Measurements from ENCODE around the gene FAM163B.

FAM163B gene

GRCh38 chr9:133597316-133597957 lies 11.8 kb downstream of the FAM163B start:
- peak; percentile 5 for DNase-seq

GRCh38 chr9:133595910-133596309 lies 13.3 kb downstream of the FAM163B start:
- DNase-seq: no peak

GRCh38 chr9:133594310-133594709 lies 14.9 kb downstream of the FAM163B start:
- DNase-seq: no peak

GRCh38 chr9:133593587-133594253 lies 15.5 kb downstream of the FAM163B start:
- DNase-seq: no peak

- no peak for DNase-seq
These were observed 16.3 kb downstream of the FAM163B start for GRCh38 chr9:133592731-133593409.

GRCh38 chr9:133591985-133592384 lies 17.2 kb downstream of the FAM163B start:
- DNase-seq: no peak

- DNase-seq: no peak
These were observed 17.9 kb downstream of the FAM163B start for GRCh38 chr9:133591116-133591910.

- DNase-seq: no peak
These were observed 18.8 kb downstream of the FAM163B start for GRCh38 chr9:133590231-133590855.

GRCh38 chr9:133589454-133590227 lies 19.5 kb downstream of the FAM163B start:
- no peak for DNase-seq

GRCh38 chr9:133587466-133587865 lies 21.7 kb downstream of the FAM163B start:
- DNase-seq: no peak

GRCh38 chr9:133587051-133587450 lies 22.1 kb downstream of the FAM163B start:
- DNase-seq: no peak

GRCh38 chr9:133585481-133586351 lies 23.5 kb downstream of the FAM163B start:
- no peak for DNase-seq

GRCh38 chr9:133584559-133585476 lies 24.4 kb downstream of the FAM163B start:
- DNase-seq: no peak

GRCh38 chr9:133584167-133584558 lies 25.0 kb downstream of the FAM163B start:
- no peak for DNase-seq

GRCh38 chr9:133583586-133583985 lies 25.6 kb downstream of the FAM163B start:
- no peak for DNase-seq

- DNase-seq: no peak
These were observed 26.1 kb downstream of the FAM163B start for GRCh38 chr9:133583111-133583510.

GRCh38 chr9:133582501-133583045 lies 26.6 kb downstream of the FAM163B start:
- no peak for DNase-seq

- DNase-seq: no peak
These were observed 27.5 kb downstream of the FAM163B start for GRCh38 chr9:133581513-133582343.

- no peak for DNase-seq
These were observed 28.2 kb downstream of the FAM163B start for GRCh38 chr9:133581011-133581410.

All from fibroblast of skin of right biceps (primary cell).